CD4-positive, alpha-beta T cell treated with Interleukin-15 for 1 hour (primary cell): ENCODE data around the gene PPP1R2C.
A peak's percentile ranks its signal among the peaks of the same experiment; 100 is the strongest.

Experiments
- DNase-seq: peaks from one replicate; pipeline ENCODE4 v3.0.0-alpha.2; 2020

Gene PPP1R2C

DNA sequence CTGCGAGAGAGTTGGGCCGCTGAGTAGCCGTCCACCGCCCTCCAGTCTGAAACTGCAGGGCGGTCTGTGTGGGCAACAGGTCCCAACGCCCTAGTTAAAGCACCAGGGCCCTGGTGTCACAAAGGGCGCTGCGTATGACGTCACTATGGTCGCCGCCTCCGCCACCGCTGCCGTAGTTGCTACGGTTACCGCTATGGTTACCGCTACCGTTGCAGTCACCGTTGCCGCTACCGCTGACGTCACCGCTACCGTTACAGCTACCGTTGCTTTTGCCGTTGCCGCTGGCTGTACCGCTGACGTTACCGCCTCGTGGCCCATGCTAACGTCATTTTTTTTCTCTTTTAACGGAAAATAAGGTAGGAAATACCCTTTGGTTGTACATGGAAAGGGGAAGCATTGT, at the start of gene PPP1R2C:
TSS of gene PPP1R2C (minus strand) at position 68 of the 400 bp plus-strand sequence. CDS start 84 bp downstream, outside the sequence.
- DNase-seq: peak; percentile 76

DNA sequence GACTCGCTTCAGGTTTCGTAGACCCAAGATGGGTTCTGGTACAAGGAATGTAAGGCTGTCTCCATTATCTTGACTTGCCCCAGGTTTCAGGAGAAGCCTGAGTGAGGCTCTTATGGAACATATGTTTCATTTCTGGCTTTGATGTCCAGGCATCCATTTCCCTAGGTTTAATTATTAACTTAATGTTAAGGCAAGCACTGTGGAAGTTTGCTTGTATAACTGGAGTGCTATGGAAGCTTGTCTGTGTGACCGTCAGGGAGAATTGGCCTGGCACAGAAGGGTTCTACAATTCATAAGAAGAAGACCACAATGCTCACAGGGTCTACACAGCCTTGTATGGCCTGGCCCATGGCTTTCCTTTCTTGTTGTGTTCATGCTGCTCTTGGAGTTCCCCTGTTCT, 47.2 kb upstream of the PPP1R2C start:
- DNase-seq: no peak

DNA sequence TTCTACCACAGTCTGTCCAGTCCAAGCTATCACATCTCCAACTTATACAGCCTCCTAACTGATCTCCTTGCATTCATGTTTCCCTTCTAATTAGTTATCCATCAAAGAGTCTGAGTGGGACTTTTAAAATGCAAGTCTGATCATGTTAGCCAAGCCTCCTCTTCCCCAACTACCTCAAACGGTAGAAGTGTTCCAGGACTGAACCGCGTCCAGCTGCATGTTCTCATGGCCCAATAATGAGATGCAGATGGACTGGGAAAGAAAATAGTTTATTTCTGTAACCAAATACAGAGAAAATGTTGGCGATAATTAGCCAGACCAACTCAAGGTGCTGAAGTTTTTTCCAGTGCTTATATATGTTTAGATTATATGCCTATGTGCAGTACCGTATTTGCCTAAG, 46.6 kb upstream of the PPP1R2C start:
- DNase-seq: no peak

DNA sequence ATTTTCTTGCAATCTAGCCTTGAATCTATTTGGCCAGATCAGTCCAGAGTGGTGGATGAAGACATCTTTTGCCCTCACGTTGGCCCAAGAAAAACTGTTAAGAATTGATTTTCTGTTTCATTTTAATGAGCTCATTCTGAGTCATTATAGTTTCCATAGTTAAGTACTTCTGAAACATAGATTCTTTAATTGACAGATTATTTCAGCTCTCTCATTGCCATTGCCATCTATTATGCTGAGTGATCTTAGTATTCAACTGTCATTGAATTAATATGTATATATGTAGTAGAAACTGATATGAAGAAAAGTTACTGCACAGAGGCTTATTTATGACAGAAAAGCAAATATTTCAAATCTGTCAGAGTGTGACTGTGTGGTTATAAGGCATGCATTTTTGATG, 45.5 kb upstream of the PPP1R2C start:
- DNase-seq: no peak

DNA sequence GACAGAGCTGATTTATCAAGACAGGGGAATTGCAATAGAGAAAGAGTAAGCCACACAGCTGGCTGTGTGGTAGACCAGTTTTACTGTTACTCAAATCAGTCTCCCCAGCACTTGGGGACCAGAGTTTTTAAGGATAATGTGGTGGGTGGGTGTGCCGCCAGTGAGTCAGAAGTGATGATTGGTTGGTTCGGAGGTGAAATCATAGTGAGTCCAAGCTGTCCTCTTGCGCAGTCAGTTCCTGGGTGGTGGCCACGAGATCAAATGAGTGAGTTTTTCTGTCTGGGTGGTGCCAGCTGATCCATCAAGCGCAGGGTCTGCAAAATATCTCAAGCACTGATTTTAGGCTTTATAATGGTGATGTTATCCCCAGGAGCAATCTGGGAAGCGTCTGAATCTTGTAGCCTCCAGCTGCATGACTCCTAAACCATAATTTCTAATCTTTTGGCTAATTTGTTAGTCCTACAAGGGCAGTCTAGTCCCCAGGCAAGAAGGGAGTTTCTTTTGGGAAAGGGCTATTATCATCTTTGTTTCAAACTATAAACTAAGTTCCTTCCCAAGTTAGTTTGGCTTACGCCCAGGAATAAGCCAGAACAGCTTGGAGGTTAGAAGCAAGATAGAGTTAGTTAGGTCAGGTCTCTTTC, 44.0 kb upstream of the PPP1R2C start:
- no peak for DNase-seq

DNA sequence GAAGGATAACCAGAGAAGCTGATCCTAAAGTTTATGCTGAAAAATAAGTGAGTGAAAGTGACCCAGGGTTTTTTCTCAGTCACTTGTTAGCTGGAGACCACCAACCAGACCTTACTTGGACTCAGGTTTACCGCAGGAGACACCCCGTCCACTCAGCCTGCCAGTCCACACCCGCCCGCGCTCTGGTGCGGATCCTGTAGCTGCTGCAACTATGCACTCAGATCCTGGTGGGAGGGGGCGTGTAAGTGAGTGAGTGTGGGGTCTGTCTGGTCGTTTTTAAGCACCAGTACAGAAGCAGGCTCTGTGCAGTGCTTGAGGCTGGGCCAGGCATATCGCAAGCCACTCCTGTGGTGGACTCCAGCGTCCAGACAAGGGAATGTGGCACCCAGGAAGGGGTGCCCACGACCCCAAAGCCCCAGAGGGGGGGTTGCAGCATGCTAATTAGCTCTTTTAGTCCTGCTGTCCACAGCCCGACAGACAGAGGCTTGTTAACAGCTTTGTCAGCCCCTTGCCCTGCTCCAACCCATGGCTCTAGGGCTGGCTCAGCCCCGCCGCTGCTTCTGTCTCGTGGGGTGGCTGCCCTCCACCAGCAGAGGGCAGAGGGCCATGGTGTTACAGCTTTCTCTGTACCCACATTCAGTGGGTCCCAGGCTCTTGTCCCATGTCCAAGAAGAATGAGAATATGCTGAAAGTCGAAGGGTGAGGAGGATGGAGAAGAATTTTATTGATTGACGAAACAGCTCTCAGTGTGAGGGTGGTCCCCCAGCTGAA, 40.4 kb upstream of the PPP1R2C start:
- DNase-seq: no peak

DNA sequence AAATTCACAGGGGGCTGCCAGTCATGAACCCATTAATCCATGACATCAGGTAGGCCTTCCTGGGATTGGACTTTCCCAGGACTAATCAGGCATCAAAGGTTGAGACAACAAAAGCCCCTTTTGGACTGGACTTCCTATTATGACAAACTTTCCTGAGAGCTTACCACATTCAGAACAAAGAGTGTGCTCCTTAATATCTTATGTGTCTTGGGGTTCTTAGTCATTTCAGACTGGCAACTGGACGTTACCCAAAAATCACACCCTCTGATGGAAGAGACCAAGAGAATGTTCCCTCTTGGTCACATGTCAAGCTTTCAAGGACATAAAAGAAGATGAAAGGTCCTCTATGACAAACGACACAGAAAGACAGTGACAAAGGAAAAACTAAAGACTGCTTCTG, 31.6 kb upstream of the PPP1R2C start:
- DNase-seq: no peak

DNA sequence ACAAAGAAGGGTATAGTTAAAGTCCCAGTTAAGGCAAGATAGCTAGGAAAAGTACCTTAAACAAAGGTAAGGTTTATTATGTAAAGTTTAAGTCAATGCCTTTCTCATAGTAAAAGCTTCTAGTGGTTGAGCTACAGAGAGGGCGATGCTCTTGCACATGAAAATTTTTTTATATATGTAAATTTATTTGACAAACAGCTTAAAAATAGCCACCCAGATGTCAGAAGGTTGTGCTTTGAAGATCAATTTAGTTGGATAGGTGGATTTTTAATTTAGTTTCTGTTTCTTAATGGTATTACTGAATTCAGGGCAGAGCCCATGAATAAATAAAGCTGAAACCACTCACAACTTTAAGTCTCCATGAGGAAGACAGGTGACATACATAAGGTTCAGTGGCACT, 29.4 kb upstream of the PPP1R2C start:
- no peak for DNase-seq

DNA sequence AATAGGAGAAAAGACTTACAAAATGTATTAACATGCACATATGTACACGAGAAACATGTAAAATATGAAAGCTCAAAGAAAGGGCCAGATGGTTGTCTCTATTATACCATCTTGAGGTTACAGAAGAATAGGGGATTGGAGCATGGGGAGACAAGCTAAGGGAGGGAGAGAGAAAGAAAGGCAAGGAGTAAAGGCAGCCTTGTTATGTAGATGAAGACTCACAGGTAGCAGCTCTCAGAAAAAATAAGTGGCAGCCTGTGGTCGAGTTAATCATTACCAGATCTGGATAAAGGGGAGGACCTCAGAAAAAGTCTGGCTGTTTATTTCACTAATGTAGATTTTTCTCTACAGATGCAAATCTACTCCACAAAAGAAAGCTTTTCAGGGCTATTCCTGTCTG, 26.6 kb upstream of the PPP1R2C start:
- no peak for DNase-seq

DNA sequence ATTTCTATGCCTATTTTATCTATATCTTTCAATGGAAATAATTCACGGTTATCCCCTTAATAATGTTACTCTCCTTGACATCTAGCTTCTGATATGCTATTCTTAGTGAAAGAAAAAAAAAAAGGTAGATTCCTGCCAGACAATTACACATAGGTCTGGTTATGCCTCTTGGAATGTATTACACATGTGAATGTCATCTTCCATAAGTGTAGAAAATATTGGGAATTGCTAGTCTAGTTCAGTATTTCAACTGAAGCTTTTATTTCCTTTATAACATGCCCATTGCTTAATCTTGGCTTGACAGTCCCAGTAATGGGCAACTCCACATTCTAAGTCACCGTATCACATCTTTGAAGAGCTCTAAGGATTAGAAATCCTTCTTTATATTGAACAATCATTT, 25.4 kb upstream of the PPP1R2C start:
- DNase-seq: no peak

DNA sequence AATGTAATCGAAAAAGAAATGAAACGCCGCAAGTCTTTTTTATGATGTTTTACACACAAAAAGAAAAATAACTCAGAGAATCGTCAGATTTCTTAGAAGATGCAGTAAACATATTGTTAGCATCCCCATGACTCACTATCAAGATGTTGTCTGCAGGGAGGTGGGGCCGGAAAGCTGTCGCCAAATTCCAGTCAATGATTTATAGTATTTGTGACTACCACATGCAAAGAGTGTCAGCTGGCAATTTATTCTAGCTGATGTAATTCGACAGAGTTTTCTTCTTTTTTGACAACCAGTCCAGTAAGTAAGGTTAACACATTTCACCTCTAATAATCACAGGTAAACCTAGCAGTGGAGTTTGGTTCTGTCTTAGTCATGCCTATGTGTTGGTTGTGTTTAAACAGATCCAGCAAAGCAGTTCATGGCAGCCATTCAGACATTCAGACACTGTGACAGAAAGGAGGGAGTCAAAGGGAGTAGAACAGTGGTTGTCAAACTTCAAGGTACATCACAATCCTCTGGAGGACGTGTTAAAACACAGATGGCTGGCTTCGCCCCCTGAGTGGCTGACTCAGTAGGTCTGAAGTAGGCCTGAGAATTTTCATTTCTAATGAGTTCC, 19.8 kb upstream of the PPP1R2C start:
- no peak for DNase-seq

DNA sequence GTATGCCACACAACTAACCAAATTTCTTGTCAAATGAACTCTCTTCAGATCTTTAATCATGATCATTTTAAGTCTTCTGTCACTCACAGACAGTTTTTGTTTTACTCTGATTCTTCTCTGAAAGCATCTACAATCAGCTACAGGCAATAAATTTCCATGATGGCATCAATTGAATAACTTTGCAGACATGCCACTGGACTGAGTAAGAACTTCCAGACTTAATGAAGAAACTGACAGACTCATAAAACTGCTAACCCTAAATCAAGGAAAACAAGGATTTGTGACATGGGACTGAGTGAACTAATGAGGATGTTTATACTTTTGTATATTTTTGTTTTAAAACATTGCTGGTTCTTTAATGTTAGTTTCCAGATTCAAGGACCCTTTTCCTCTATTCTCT, 5.5 kb upstream of the PPP1R2C start:
- no peak for DNase-seq

DNA sequence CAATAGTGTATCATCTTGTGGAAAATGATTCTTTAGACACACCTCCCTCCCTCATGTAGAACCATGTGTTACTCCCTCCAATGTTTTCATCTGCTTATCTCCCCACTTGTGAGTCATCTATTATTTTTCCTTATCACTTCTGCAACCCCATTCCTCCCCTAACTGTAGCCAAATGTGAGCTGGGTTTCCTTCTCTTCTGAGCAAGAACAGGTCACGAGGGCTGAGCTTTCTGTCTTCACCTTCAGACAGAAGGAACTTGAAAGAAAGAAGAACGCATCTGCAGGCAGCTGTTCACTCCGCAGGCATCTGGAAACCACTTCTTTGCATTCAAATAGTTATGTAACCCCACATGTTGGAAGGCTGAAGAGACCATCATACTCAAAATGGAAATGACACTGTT, 1.8 kb downstream of the PPP1R2C start:
- no peak for DNase-seq

DNA sequence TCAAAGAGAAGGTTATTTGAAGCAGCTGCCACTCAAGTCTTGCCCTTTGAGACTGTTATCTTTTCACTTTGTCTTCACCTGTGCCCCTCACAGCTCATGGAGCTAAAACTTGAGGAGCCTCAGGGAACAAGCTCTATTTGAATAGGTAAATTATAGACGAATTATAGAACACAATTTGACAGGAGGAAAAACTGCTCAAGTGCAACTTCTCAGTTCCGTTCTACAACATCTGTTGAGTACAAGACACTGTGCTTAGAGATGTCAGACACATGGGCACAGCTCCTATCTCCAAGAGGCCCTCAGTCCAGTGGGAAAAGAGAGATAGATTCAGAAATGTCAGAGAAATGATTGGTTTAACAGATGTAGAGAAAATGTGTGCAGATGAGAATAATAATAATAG, 5.1 kb downstream of the PPP1R2C start:
- DNase-seq: no peak

DNA sequence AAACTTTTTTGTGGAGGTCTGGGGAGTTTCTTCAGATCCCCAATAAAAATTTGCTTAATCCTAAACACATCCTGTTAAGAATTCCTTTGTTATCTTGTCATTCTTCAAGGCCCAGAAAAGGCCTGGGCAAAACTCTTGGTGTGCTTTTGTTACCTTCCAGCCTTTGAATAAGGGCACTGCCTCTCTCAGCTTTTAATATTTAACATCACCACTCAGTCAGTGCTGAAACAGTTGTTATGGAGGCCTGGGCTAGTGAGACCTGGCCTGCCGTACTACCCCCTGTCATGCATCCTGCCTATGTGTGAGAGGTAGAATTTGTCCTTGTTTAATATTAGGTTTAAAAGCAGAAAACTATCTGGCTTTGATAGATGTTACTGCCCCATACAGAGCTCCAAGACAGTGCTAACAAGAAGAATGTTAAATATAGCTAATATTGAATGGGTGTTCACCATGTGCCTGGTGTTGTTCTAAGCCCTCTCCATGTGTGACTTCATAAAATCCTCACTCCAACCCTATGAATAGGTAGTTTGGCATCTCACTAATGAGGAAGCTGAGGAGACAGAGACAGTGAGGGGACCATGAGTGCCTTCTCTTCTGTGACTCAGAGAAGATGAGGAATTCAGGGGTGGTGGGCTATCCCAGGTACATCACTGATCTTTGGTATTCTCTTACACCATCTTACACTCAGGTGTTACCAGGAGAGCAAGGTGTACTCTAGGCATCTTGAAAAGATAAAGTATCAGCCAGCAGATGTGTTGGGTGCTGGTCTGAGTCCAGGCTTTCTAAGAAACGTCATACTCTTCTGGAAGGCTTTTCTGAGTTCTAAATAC, 6.2 kb downstream of the PPP1R2C start:
- no peak for DNase-seq

DNA sequence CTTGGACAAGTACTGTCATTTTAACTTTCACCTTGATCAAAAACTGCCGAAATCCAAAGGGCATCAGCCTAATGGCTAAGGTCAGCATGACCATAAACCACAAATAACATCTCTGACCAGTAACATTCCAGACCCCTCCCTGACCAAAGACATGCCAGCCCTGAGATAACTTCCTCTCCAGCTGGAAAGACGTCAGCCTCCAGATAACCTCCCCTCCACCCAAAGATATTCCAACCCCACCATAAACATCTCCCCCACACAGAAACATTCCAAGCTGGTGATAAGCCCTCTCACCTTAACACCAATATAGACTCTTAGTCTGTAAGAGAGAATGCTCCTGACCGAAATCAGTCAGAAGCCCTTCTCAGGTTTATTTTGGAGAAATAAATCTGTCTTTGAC, 7.4 kb downstream of the PPP1R2C start:
- DNase-seq: no peak

DNA sequence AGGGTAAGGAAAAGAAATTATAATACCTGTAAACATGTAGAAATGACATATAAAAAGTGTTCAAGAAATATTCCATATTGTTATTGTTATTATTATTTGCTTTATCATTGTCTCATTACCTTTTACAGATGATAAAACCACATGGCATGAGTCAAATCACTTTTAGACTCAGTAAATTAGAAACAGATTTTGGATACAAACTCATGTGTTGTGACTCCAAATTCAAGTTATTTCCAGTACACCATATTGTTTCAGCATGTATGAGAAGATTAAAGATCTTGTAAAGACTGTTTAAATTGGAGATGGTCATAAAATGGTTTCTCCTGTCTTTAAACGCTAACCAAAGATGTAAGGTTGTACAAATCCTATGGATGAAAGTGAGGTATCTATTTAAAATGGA, 18.1 kb downstream of the PPP1R2C start:
- no peak for DNase-seq

DNA sequence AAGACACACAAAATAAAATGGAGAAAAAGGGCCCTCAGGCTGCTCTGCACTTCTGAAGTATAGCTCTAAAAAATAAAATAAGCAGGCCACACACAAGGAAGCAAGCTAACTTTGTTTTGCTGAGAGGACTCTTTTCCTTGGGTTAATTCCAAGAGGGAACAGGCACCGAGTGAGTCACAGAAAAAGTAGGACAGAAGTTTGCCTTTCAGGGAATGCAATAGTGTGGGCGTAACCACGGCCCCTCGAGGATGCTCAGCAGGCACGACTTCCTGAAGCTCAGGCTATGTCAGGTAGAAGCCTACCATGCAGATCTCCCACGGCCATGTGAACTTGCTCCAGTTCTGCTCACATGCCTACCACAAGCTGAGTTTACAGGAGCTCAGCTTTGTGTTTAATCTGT, 22.1 kb downstream of the PPP1R2C start:
- no peak for DNase-seq

DNA sequence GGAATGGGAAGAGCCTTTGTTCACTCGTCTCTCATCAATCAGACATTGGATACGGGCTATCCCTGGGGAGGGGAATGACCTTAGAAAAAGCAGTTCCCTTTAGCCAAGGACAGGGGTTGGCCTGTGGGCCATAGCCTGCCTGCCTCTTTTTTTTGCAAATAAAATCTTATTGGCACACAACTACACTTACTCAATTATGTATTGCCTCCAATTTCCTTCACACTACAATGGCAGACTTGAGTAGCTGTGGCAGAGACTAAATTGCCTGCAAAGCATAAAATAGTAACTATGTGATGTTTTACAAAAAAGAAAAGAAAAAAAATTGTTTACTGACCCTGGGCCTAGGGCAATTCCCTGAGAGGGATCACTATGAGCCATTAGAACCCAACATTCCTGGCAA, 23.4 kb downstream of the PPP1R2C start:
- DNase-seq: no peak

DNA sequence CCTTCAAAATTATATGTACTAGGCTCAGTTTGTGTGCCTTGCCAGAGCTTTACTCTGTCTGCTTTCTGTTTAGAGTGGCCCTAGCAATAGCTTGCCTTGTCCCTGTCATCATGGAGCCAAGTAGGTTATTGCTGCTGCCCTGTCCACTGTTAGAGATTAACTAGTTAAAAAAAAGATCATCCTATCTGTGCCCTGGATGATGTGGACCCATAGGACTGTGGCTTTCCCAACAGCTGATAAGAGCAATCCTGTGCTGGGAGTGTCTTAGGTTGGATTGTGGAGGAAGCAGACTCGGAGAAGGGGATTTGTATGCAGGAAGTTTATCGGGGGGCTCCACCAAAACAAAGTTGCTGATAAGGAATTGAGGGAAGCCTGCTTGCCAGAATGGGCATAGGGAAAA, 23.8 kb downstream of the PPP1R2C start:
- no peak for DNase-seq

DNA sequence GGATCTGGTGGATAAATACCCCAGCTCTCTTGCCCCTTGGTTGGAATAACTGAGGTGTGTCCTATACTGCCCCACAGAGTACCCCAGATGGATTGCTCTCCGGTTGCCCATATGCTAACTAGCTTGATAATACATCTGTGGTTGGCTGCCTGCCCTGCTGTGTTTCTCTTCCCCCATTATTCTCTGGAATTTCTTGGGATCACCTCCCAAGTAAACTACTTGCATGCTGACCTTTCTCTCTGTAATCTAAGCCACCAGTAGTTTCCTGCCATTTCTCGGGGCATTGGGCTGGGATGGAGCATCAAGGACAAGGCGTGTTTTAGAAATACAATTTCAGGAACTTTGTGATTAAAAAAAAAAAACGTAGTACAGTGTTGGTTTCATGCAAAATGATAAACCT, 25.2 kb downstream of the PPP1R2C start:
- DNase-seq: no peak

DNA sequence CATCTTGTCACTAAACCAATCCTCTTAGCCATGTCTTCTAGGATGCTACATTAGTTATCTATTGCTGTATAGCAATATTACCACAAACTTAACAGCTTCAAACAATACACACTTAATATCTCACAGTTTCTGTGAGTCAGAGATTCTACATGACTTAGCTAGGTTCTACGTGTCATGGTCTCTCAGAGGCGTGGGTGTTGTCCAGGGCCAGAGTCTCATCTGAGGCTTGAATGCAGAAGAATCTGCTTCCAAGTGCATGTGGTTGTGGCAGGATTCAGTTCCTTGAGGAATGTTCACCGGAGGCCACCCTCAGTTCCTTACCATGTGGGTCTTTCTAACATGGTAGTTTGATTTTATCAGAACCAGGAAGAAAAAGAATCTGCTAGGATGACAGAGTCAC, 26.4 kb downstream of the PPP1R2C start:
- DNase-seq: no peak

DNA sequence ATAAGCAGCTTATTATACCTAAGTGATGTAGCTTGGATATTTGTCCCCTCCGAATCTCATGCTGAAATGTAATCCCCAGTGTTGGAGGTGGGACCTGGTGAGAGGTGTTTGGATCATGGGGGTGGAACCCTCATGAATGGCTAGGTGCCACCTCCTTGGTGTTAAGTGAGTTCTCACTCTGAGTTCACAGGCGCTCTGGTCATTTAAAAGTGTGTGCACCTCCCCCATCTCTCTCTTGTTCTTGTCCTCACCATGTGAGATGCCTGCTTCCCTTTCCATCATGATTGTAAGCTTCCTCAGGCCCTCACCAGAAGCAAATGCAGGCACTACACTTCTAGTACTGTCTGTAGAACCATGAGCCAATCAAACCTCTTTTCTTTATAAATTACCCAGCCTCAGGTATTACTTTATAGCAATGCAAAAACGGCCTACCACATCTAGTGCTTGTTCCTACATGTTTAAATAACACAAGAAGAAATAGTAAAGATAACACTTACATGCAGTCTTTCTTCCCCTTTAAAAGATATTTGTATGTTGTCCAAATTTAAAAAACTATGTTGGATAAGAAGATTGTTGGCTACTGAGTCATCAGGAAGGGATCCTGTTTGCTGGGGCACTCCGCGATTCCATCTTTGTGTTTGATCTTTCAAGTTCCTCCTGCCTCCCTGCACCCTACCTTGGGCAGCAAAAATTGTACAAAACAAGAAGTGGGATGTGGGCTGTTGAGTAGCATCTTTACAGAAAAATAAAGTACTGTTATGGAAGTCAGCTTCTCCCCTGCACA, 29.7 kb downstream of the PPP1R2C start:
- DNase-seq: no peak
